ENCODE measurements around the gene COL20A1.
"Not testable (repeated sequence)": the region's sequence is repeated elsewhere in the genome, so short reads cannot be mapped to it uniquely, and the experiment has no call there.

COL20A1 gene

GRCh38 chr20:63377256-63377941 is 84.4 kb downstream of the COL20A1 start:
- H3K4me3 ChIP-seq (ENCODE audit: control insufficient read depth, low read depth, low read length): no peak overlapping the region
- TF ChIP-seq, protein P1, sequence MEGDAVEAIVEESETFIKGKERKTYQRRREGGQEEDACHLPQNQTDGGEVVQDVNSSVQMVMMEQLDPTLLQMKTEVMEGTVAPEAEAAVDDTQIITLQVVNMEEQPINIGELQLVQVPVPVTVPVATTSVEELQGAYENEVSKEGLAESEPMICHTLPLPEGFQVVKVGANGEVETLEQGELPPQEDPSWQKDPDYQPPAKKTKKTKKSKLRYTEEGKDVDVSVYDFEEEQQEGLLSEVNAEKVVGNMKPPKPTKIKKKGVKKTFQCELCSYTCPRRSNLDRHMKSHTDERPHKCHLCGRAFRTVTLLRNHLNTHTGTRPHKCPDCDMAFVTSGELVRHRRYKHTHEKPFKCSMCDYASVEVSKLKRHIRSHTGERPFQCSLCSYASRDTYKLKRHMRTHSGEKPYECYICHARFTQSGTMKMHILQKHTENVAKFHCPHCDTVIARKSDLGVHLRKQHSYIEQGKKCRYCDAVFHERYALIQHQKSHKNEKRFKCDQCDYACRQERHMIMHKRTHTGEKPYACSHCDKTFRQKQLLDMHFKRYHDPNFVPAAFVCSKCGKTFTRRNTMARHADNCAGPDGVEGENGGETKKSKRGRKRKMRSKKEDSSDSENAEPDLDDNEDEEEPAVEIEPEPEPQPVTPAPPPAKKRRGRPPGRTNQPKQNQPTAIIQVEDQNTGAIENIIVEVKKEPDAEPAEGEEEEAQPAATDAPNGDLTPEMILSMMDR (conservative IDR thresholded peaks at IDR 0.05; ENCODE audit: control insufficient read depth, insufficient read depth, low read depth, low read length): no peak
- DNase-seq (ENCODE audit: low read depth): no peak

DNA sequence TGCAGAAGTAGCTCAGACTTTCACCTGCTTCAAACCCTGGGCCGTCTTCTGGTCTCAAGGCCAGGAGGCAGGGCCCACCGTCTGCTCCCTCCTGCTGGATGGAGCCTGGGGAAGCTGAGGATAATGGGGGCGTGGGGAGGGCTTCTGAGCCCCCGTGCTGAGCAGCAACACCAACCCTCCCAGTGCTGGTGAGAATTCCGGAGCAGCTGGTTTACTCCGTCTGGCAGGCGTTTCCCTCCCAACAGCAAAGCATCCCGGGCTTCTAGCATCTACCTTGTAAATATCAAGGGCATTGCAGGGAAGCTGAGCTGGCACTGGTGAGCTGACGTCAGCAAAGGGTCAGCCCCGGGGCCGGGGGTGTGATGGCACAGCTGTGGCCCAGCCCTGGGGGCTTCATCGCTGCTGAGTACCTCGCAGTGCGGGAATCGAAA is 85.0 kb downstream of the COL20A1 start:
- TF ChIP-seq, protein P1 (conservative IDR thresholded peaks at IDR 0.05; ENCODE audit: control insufficient read depth, insufficient read depth, low read depth, low read length): no peak
- no peak for DNase-seq (ENCODE audit: low read depth)
- no peak overlapping the region for H3K4me3 ChIP-seq (ENCODE audit: control insufficient read depth, low read depth, low read length)

GRCh38 chr20:63378626-63379025 is 85.6 kb downstream of the COL20A1 start:
- H3K4me3 ChIP-seq (ENCODE audit: control insufficient read depth, low read depth, low read length): no peak overlapping the region
- TF ChIP-seq, protein P1 (conservative IDR thresholded peaks at IDR 0.05; ENCODE audit: control insufficient read depth, insufficient read depth, low read depth, low read length): no peak
- DNase-seq (ENCODE audit: low read depth): no peak

- no peak for DNase-seq (ENCODE audit: low read depth)
- H3K4me3 ChIP-seq (ENCODE audit: control insufficient read depth, low read depth, low read length): no peak overlapping the region
- TF ChIP-seq, protein P1 (conservative IDR thresholded peaks at IDR 0.05; ENCODE audit: control insufficient read depth, insufficient read depth, low read depth, low read length): no peak
Measured at GRCh38 chr20:63379296-63379695, 86.3 kb downstream of the COL20A1 start.

GRCh38 chr20:63379872-63380271 is 86.9 kb downstream of the COL20A1 start:
- H3K4me3 ChIP-seq (ENCODE audit: control insufficient read depth, low read depth, low read length): not testable (repeated sequence)
- peak; percentile 7 for DNase-seq (ENCODE audit: low read depth)

DNA sequence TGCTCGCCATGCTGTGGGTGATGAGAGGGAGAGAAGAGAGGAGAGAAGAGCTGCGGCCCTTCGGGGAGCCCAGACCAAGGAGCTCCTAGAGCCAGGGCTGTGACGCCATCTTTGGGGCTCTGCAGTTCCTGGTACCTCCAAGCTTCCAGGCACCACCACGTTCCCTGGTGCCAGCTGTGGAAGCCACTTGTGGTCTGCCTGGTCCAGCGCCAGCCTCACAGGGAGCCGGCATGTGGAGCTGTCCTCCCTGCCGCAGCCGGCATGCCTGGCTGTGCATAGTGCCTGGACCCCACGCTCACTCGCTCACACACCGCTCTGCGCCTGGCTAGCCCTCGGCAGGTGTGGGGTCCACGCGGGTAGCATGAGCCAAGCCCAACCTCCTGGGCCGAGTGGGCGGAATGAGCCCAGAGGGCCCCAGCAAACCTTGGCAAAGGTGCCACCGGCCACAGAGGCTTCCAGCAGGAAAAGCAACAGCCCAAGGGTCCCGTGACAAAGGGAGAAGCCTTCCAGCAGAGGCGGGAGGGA is 87.4 kb downstream of the COL20A1 start:
- no peak overlapping the region for H3K4me3 ChIP-seq (ENCODE audit: control insufficient read depth, low read depth, low read length)
- DNase-seq (ENCODE audit: low read depth): no peak
- TF ChIP-seq, protein P1 (conservative IDR thresholded peaks at IDR 0.05; ENCODE audit: control insufficient read depth, insufficient read depth, low read depth, low read length): no peak

DNA sequence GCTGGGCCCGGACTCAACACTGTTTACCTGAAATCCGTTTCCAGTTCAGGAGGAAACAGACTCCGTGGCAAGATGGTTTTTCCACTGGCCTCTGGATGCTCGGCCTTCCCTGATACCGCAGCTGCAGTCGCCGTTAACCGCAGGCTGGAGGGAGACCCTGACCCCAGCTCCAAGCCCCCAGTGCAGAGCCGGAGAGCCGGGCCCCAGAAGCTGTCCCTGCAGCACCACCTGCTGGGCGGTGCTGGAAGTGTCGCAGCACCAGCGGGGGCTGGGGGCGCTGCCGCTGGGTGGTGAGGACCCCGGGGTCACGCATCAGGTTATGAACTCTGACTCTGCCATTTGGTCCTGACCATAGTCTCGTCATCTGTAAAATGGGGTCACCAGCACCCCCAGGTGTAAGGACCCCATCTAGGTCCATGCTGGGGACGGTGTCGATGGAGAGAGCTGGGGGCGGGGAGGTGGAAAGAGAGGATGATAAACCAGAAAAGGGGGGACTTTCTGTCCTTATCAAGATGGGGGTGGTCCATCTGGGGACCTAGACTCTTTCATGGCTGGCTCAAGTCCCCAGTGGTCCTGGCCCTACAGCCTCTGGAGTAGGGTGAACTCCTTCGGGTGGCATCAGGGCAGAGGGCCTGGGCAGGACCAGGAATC is 88.9 kb downstream of the COL20A1 start:
- DNase-seq (ENCODE audit: low read depth): no peak
- no peak overlapping the region for H3K4me3 ChIP-seq (ENCODE audit: control insufficient read depth, low read depth, low read length)
- TF ChIP-seq, protein P1 (conservative IDR thresholded peaks at IDR 0.05; ENCODE audit: control insufficient read depth, insufficient read depth, low read depth, low read length): peak; percentile 76
